Keratinocyte (primary cell): ENCODE measurements around the gene CORO2B. TPM values are rescaled to one million over a fixed set of nuclear protein-coding genes. Genes with fewer than 3 reads are reported as not detected.

Source experiments
- DNase-seq: peaks from one replicate; pipeline ENCODE4 v3.0.0-alpha.2; 2011; ENCODE audit warnings: low read depth, missing footprints, low spot score
- FAIRE-seq: peaks from 2 replicates; lab custom pipeline; 2011; peaks lifted over from hg19 to GRCh38; lab: Jason Lieb, UNC
- H2AFZ ChIP-seq: 2 replicates; pipeline ENCODE4 v1.6.0; 2012; ENCODE audit warnings: low read length, control low read depth, inconsistent platforms; ENCODE audit not compliant: control insufficient read depth
- H3K27ac ChIP-seq: 2 replicates; pipeline ENCODE4 v1.5.1; 2011; ENCODE audit warnings: low read length; ENCODE audit not compliant: control insufficient read depth, insufficient read depth
- H3K27me3 ChIP-seq: 3 replicates; pipeline ENCODE4 v1.6.0; 2011; ENCODE audit warnings: low read length; ENCODE audit not compliant: control insufficient read depth, insufficient read depth; ENCODE audit errors: extremely low read depth
- H3K36me3 ChIP-seq, 2 experiments: 2 replicates in 1 of 2; 3 replicates in 1 of 2; pipeline ENCODE4 v1.5.1; 2011; ENCODE audit warnings: low read length in 2 of 2, mild to moderate bottlenecking in 1 of 2; ENCODE audit not compliant: control insufficient read depth in 2 of 2, insufficient read depth in 2 of 2; ENCODE audit errors: extremely low read depth in 1 of 2
- H3K4me1 ChIP-seq: 3 replicates; pipeline ENCODE4 v1.5.1; 2011; ENCODE audit warnings: low read length; ENCODE audit not compliant: control insufficient read depth, insufficient read depth; ENCODE audit errors: extremely low read depth
- H3K4me2 ChIP-seq: 3 replicates; pipeline ENCODE4 v1.6.0; 2011; ENCODE audit warnings: low read depth, low read length; ENCODE audit not compliant: control insufficient read depth, insufficient read depth; ENCODE audit errors: extremely low read depth
- H3K4me3 ChIP-seq, 3 experiments: fragments of 200-600 bp in 1 of 3; sonication (generic) in 1 of 3; 2 replicates in 2 of 3; 3 replicates in 1 of 3; pipeline ENCODE4 v1.5.1; 2011 to 2016; ENCODE audit warnings: low read length in 3 of 3, mild to moderate bottlenecking in 3 of 3, control low read depth in 2 of 3, inconsistent platforms in 1 of 3, low read depth in 1 of 3, mixed read lengths in 1 of 3, mixed run types in 1 of 3, moderate library complexity in 1 of 3; ENCODE audit not compliant: control insufficient read depth in 2 of 3, insufficient read depth in 2 of 3; ENCODE audit errors: extremely low read depth in 1 of 3
- H3K79me2 ChIP-seq: 2 replicates; pipeline ENCODE4 v1.6.0; 2012; ENCODE audit warnings: low read length; ENCODE audit not compliant: control insufficient read depth, insufficient read depth
- H3K9ac ChIP-seq: 3 replicates; pipeline ENCODE4 v1.6.0; 2011; ENCODE audit warnings: low read length; ENCODE audit not compliant: control insufficient read depth, insufficient read depth; ENCODE audit errors: extremely low read depth
- H3K9me1 ChIP-seq: 3 replicates; pipeline ENCODE4 v1.6.0; 2011; ENCODE audit warnings: low read length; ENCODE audit not compliant: control insufficient read depth, insufficient read depth; ENCODE audit errors: extremely low read depth
- H3K9me3 ChIP-seq: 2 replicates; pipeline ENCODE4 v1.5.1; 2012; ENCODE audit warnings: low read depth, low read length; ENCODE audit not compliant: control insufficient read depth
- H4K20me1 ChIP-seq: 3 replicates; pipeline ENCODE4 v1.6.0; 2011; ENCODE audit warnings: low read length; ENCODE audit not compliant: control insufficient read depth, insufficient read depth; ENCODE audit errors: extremely low read depth
- CTCF ChIP-seq, 3 experiments: IDR thresholded peaks in 1 of 3; conservative IDR thresholded peaks in 1 of 3; optimal IDR thresholded peaks in 1 of 3; 2 replicates in 2 of 3; 3 replicates in 1 of 3; pipeline versions ENCODE3 to v1.5.1; 2011; ENCODE audit warnings: low read length in 3 of 3, mild to moderate bottlenecking in 3 of 3, moderate library complexity in 2 of 3, control low read depth in 1 of 3, inconsistent platforms in 1 of 3; ENCODE audit not compliant: insufficient read depth in 2 of 3; ENCODE audit errors: extremely low read depth in 1 of 3
- EZH2 ChIP-seq: IDR thresholded peaks from one replicate; pipeline ENCODE4 v1.6.1; 2012; ENCODE audit warnings: inconsistent platforms, mild to moderate bottlenecking, low read length, moderate library complexity
- dilution Hi-C: fragments of 300-500 bp; cut with MboI; formaldehyde crosslinking; loops from one replicate; pipeline ENCODE4 v1.7.0; 2020; ENCODE audit warnings: low sequenced_read_pairs; ENCODE audit not compliant: extremely low pct_ligation_motif_present
- polyA plus RNA-seq, 5 experiments: library from polyadenylated mRNA; depleted of rRNA in 3 of 5; stranded (reverse) in 3 of 5; stranded (forward) in 1 of 5; unstranded in 1 of 5; fragments of >200 nt; gene quantifications; 1 replicate in 1 of 5; 2 replicates in 3 of 5; 3 replicates in 1 of 5; pipeline versions ENCODE4 v1.2.1 to v1.2.3, GENCODE V29; 2011 to 2012; ENCODE audit warnings: missing spikeins in 2 of 5, low read depth in 1 of 5, low replicate concordance in 1 of 5

Gene CORO2B
- polyA plus RNA-seq, 1 donor (not counting 4 experiments of a cell fraction or from before 2014, with no cell fraction given): 0.13 TPM

DNA sequence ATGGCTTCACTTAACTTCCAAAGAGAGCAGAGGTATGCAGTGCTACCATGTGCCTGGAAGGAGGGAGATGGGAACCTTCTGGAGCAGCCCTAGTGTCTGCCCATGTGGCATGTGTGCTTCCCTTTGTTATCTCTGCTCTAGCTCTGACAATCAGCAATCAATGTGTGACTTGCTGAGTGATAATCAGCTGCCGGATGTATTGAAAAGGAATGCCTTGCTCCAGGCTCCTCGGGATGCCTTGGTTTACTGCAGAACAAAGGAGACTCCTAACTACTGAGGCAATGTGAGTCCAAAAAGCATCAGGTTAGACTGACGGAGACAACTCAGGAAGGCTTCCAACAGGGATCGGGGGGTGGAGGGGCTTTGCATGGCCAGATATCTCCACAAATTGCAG, 36.0 kb upstream of the CORO2B start:
- no peak for DNase-seq
- Histone ChIP-seq H3K79me2 (no peaks in the 10 kb centered on the region), H3K4me2 (no peak overlapping the region), H3K4me1 (no peaks in the 10 kb centered on the region), H3K9me3 (no peaks in the 10 kb centered on the region), H3K36me3 (no peaks in the 10 kb centered on the region), H3K27ac (no peak overlapping the region), H3K4me3 (no peak overlapping the region), H4K20me1 (no peaks in the 10 kb centered on the region), H2AFZ (no peak overlapping the region), H3K9me1 (no peaks in the 10 kb centered on the region), H3K9ac (no peak overlapping the region), H3K27me3 (peaks cover 16% of the 10 kb centered on the region)
- TF ChIP-seq CTCF (optimal IDR thresholded peaks at IDR 0.05 in 1 of 3, IDR thresholded peaks at IDR 0.05 in 1 of 3, conservative IDR thresholded peaks at IDR 0.05 in 1 of 3; ENCODE audit: extremely low read depth in 1 of 3, insufficient read depth in 2 of 3, low read length in 3 of 3): no peak
- no peak for TF ChIP-seq EZH2
- dilution Hi-C loops: no loop called here
- FAIRE-seq: no peak

DNA sequence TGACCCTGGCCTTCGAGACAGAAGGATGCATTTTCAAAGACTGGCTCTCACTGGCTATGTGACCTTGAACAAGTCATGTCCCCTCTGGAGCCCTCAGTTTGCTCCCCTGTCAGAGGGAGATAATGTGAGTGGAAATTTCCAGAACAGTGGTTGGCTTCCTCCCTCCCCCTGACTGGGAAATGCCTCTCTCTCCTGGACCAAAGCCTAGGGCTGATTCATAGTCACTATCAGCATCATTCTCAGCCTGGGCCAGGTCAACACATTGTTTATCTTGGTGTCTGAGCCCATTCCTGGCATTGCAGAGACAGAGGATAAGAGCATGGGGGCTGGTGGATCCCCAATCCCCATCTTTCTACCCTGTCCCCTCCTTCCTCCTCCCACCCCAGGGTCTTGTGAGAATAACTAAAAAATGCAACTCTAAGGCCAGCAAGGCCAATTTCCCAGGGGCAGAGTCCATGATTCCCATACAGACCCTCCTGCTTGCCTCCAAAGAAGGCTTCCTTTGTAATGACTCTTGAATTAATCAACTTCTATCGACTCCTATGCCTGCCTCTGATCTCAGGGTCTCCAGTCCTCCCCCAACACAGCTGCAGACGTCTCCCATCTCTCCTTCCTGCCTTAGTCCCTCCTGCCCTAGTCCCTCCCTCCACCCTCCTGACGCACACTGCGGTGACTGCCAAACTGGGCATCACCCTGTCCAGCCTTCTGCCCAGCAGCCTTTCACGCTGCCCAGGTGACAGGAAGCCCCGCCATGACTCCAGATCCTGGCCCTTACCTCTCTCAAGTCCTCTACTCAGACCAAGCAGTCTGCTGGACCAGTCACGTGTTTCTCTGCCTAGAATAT, 35.4 kb upstream of the CORO2B start:
- H3K4me1 ChIP-seq: no peaks in the 10 kb centered on the region
- H3K9me3 ChIP-seq: no peaks in the 10 kb centered on the region
- DNase-seq: no peak
- no peak overlapping the region for H3K27ac ChIP-seq
- H3K9me1 ChIP-seq: no peaks in the 10 kb centered on the region
- H3K79me2 ChIP-seq: no peaks in the 10 kb centered on the region
- no peak overlapping the region for H3K4me2 ChIP-seq
- no peak overlapping the region for H2AFZ ChIP-seq
- no peak for TF ChIP-seq CTCF (optimal IDR thresholded peaks at IDR 0.05 in 1 of 3, IDR thresholded peaks at IDR 0.05 in 1 of 3, conservative IDR thresholded peaks at IDR 0.05 in 1 of 3; ENCODE audit: extremely low read depth in 1 of 3, insufficient read depth in 2 of 3, low read length in 3 of 3)
- no peak for TF ChIP-seq EZH2
- H3K36me3 ChIP-seq: no peaks in the 10 kb centered on the region
- no peaks in the 10 kb centered on the region for H4K20me1 ChIP-seq
- dilution Hi-C loops: no loop called here
- H3K9ac ChIP-seq: no peak overlapping the region
- peaks cover 16% of the 10 kb centered on the region for H3K27me3 ChIP-seq
- no peak for FAIRE-seq
- no peak overlapping the region for H3K4me3 ChIP-seq
